ENCODE data around the gene PPP1R27.

DNA sequence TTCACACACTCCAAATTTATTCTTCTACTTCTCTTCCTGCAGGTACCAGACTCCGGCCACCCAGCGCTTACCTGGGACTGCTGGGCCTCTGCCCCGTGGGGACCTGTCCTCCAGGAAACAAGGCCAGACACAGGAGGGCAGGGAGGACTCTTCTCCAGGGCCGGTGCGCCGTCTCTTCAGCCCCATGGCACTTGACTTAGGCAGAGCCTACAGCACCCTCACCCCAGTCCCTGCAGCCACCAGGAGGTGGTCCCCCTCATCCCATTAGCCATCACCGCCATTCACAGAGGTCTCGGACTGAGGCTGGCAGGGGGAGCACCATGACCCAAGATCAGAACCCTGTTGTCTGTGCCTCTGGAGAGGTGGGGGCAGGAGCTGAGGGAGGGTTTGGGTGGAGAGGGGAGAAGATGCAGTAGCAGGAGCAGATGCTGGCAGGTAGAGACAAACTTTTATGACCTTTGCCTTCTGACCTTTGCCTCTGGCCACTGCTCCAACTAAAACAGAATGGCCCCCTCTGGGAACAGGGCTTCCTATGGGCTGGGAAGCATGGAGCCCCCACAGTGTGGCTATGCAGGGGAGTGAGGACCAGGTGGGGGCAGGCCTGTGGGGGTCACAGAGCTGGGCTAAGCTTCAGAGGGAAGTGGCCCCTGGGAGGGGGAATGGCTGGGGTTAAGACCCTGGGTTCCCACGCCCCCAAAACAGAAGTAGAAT is 32.6 kb downstream of the PPP1R27 start:
- no peak for TF ChIP-seq POLR2A (IDR thresholded peaks at IDR 0.05; ENCODE audit: low read length)
- TF ChIP-seq RFX5 (IDR thresholded peaks at IDR 0.05): no peak
- TF ChIP-seq, protein P1, sequence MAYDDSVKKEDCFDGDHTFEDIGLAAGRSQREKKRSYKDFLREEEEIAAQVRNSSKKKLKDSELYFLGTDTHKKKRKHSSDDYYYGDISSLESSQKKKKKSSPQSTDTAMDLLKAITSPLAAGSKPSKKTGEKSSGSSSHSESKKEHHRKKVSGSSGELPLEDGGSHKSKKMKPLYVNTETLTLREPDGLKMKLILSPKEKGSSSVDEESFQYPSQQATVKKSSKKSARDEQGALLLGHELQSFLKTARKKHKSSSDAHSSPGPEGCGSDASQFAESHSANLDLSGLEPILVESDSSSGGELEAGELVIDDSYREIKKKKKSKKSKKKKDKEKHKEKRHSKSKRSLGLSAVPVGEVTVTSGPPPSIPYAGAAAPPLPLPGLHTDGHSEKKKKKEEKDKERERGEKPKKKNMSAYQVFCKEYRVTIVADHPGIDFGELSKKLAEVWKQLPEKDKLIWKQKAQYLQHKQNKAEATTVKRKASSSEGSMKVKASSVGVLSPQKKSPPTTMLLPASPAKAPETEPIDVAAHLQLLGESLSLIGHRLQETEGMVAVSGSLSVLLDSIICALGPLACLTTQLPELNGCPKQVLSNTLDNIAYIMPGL (CRISPR knock-in tag; IDR thresholded peaks at IDR 0.05; ENCODE audit: borderline replicate concordance): no peak

Data from A549 (cell line).